Renal cortex interstitium (tissue), 11 donors: Measurements from ENCODE around the gene FIGN. TPM values are rescaled to one million over a fixed set of nuclear protein-coding genes. Genes with fewer than 3 reads are reported as not detected.

Source experiments
- DNase-seq, 11 donors: peaks; one replicate each; pipeline ENCODE4 v3.0.0-alpha.2; 2013; ENCODE audit warnings: low read depth in 9 of 11, low spot score in 4 of 11; ENCODE audit errors: extremely low read depth in 1 of 11
- polyA plus RNA-seq, 3 donors: library from polyadenylated mRNA; unstranded; fragments of 120-200 nt; gene quantifications; one replicate each; pipeline ENCODE4 v1.2.1, GENCODE V29; 2013; ENCODE audit not compliant: insufficient read length in 3 of 3

Gene FIGN
- polyA plus RNA-seq, 3 donors, result 9.7 to 12.2 (median 10.4) TPM

- no peak for DNase-seq
Observed at GRCh38 chr2:163686289-163686688, 49.5 kb downstream of the FIGN start.

- DNase-seq, result no peak
Observed at GRCh38 chr2:163682695-163683094, 53.1 kb downstream of the FIGN start.

GRCh38 chr2:163681745-163682144 lies 54.1 kb downstream of the FIGN start:
- DNase-seq, result no peak

GRCh38 chr2:163675388-163675787 lies 60.4 kb downstream of the FIGN start:
- no peak for DNase-seq

GRCh38 chr2:163673522-163673921 lies 62.3 kb downstream of the FIGN start:
- no peak for DNase-seq

GRCh38 chr2:163670929-163671328 lies 64.9 kb downstream of the FIGN start:
- no peak for DNase-seq

- no peak for DNase-seq
Observed at GRCh38 chr2:163669506-163669905, 66.3 kb downstream of the FIGN start.

GRCh38 chr2:163667064-163667887 lies 68.5 kb downstream of the FIGN start:
- DNase-seq, result no peak

GRCh38 chr2:163665817-163666216 lies 70.0 kb downstream of the FIGN start:
- no peak for DNase-seq

- no peak for DNase-seq
Observed at GRCh38 chr2:163665051-163665450, 70.8 kb downstream of the FIGN start.

GRCh38 chr2:163664610-163665009 lies 71.2 kb downstream of the FIGN start:
- DNase-seq, result no peak

- no peak for DNase-seq
Observed at GRCh38 chr2:163662141-163662780, 73.5 kb downstream of the FIGN start.

GRCh38 chr2:163659224-163659623 lies 76.6 kb downstream of the FIGN start:
- no peak for DNase-seq

GRCh38 chr2:163658556-163658955 lies 77.3 kb downstream of the FIGN start:
- no peak for DNase-seq

GRCh38 chr2:163657281-163657656 lies 78.5 kb downstream of the FIGN start:
- no peak for DNase-seq

- DNase-seq, result no peak
Observed at GRCh38 chr2:163656622-163657280, 79.1 kb downstream of the FIGN start.

GRCh38 chr2:163655667-163656066 lies 80.1 kb downstream of the FIGN start:
- no peak for DNase-seq

GRCh38 chr2:163652751-163653150 lies 83.1 kb downstream of the FIGN start:
- no peak for DNase-seq

- DNase-seq, result peak in 2 of 11 donors; percentile 4
Observed at GRCh38 chr2:163649080-163649479, 86.7 kb downstream of the FIGN start.

- DNase-seq, result no peak
Observed at GRCh38 chr2:163647300-163647699, 88.5 kb downstream of the FIGN start.
